Tibial nerve (tissue), 4 donors: ENCODE measurements around the gene NCOA1. TPM values are rescaled to one million over a fixed set of nuclear protein-coding genes. Genes with fewer than 3 reads are reported as not detected.

Experiments used
- DNase-seq, 2 donors: peaks; one replicate each; pipeline ENCODE4 v3.0.0-alpha.2; 2019; ENCODE audit warnings: low spot score in 2 of 2
- H3K27ac ChIP-seq, 4 donors: fragments of 200-600 bp; sonication (generic) in 3 of 4; one replicate each; pipeline ENCODE4 v1.5.1; 2017 to 2019; ENCODE audit warnings: mild to moderate bottlenecking in 1 of 4
- H3K27me3 ChIP-seq, 2 donors: fragments of 200-600 bp; sonication (generic) in 1 of 2; one replicate each; pipeline versions ENCODE4 v1.5.1 to v1.6.0; 2017 to 2019
- H3K36me3 ChIP-seq, 3 donors: fragments of 200-600 bp; sonication (generic); one replicate each; pipeline ENCODE4 v1.5.1; 2018 to 2019
- H3K4me1 ChIP-seq, 4 donors: fragments of 200-600 bp; sonication (generic) in 3 of 4; one replicate each; pipeline ENCODE4 v1.5.1; 2017 to 2019
- H3K4me3 ChIP-seq, 4 donors: fragments of 200-600 bp; sonication (generic) in 3 of 4; one replicate each; pipeline ENCODE4 v1.5.1; 2017 to 2019; ENCODE audit warnings: mild to moderate bottlenecking in 1 of 4, moderate library complexity in 1 of 4
- H3K9me3 ChIP-seq, 4 donors: fragments of 200-600 bp; sonication (generic) in 3 of 4; one replicate each; pipeline ENCODE4 v1.5.1; 2017 to 2019
- EP300 ChIP-seq, 2 donors: sonication (generic); formaldehyde crosslinking; IDR thresholded peaks; one replicate each; pipeline ENCODE4 v1.6.1; 2017; ENCODE audit warnings: antibody characterized with exemption in 2 of 2, mild to moderate bottlenecking in 1 of 2
- POLR2A ChIP-seq, 2 donors: fragments of 450-650 bp; IDR thresholded peaks; one replicate each; pipeline ENCODE4 v1.6.1; 2017; ENCODE audit warnings: antibody characterized with exemption in 2 of 2, mild to moderate bottlenecking in 2 of 2, moderate library complexity in 2 of 2
- WGBS, 2 donors: methylation state at CpG; one replicate each; pipeline ENCODE4 v1.1.5; 2018; 5-methylcytosine and 5-hydroxymethylcytosine counted together
- total RNA-seq, 4 donors: library from RNA; depleted of rRNA; stranded (reverse); fragments of >200 nt; gene quantifications; one replicate each; pipeline ENCODE4 v1.1.0, GENCODE V29; 2016
- TF ChIP-seq, protein P1 (sequence below), 5 experiments: fragments of 200-600 bp in 3 of 5; fragments of 450-650 bp in 2 of 5; sonication (generic) in 3 of 5; IDR thresholded peaks; one replicate each; pipeline ENCODE4 v1.5.1; 2016 to 2019; ENCODE audit warnings: antibody characterized with exemption in 5 of 5, mild to moderate bottlenecking in 3 of 5, moderate library complexity in 2 of 5

Gene NCOA1
- total RNA-seq, 4 donors from 2014 or later, result 57.0 to 78.9 (median 59.3) TPM

GRCh38 chr2:24771061-24771460 is 280.0 kb downstream of the NCOA1 start:
- no peaks in the 10 kb centered on the region for H3K9me3 ChIP-seq
- H3K4me3 ChIP-seq, result no peak overlapping the region
- 67 to 80% methylated on average over 5 of the region's 5 CpGs for WGBS, 2 donors
- DNase-seq, result no peak
- H3K4me1 ChIP-seq, result peaks cover 0 to 17% (median 0%) of the 10 kb centered on the region in 4 donors
- peaks cover 0 to 24% (median 0%) of the 10 kb centered on the region in 3 donors for H3K36me3 ChIP-seq
- H3K27ac ChIP-seq, result no peak overlapping the region
- TF ChIP-seq, protein P1, sequence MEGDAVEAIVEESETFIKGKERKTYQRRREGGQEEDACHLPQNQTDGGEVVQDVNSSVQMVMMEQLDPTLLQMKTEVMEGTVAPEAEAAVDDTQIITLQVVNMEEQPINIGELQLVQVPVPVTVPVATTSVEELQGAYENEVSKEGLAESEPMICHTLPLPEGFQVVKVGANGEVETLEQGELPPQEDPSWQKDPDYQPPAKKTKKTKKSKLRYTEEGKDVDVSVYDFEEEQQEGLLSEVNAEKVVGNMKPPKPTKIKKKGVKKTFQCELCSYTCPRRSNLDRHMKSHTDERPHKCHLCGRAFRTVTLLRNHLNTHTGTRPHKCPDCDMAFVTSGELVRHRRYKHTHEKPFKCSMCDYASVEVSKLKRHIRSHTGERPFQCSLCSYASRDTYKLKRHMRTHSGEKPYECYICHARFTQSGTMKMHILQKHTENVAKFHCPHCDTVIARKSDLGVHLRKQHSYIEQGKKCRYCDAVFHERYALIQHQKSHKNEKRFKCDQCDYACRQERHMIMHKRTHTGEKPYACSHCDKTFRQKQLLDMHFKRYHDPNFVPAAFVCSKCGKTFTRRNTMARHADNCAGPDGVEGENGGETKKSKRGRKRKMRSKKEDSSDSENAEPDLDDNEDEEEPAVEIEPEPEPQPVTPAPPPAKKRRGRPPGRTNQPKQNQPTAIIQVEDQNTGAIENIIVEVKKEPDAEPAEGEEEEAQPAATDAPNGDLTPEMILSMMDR (IDR thresholded peaks at IDR 0.05), result no peak
- TF ChIP-seq POLR2A (IDR thresholded peaks at IDR 0.05) (no peak), EP300 (IDR thresholded peaks at IDR 0.05) (no peak)
- H3K27me3 ChIP-seq, result no peaks in the 10 kb centered on the region

DNA sequence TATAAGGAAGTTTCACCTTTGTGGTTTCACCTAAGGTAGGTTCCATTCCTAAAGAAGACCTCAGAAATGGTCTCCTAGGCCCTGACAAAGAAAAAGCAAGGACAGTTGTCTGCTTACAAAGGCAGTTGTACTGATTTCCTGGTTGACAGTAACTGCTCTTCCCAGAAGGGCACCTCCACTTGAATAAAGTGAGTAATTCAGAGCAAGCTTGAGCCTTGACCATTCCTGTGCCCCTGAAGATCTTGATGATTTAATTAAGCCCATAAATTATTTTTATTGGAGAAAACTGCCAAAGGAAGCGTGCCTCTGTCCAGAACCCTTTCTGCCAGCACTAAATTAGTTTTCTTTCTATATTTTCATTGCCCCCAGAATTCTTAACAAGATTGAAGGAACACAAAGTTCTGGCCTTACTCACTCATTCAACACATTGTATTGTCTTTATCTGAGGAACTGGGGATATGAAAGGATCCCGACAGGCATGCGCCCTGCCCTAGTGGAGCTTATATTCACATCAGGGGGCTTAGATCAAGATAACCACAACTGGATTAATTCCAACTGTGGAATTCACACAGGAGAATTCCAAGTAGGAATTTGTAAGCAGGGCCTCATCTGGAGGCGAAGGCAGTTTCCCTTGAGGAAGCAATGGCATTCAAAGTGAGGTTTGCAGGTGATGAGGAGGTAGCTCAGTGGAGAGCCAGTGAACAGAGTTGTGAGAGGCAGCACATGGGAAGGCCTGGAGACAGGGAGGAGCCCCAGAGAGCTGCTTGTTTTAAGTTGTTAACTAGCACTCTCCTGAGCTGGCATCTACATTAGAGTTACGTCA is 280.9 kb downstream of the NCOA1 start:
- 71 to 82% methylated on average over 5 of the region's 5 CpGs for WGBS, 2 donors

GRCh38 chr2:24774373-24774772 is 283.3 kb downstream of the NCOA1 start:
- Histone ChIP-seq H3K4me1 (no peaks in the 10 kb centered on the region), H3K27me3 (no peaks in the 10 kb centered on the region), H3K36me3 (peaks cover 0 to 16% (median 0%) of the 10 kb centered on the region in 3 donors), H3K27ac (no peak overlapping the region), H3K9me3 (no peaks in the 10 kb centered on the region), H3K4me3 (no peak overlapping the region)
- TF ChIP-seq, protein P1 (IDR thresholded peaks at IDR 0.05), result no peak
- TF ChIP-seq EP300 (IDR thresholded peaks at IDR 0.05) (no peak), POLR2A (IDR thresholded peaks at IDR 0.05) (no peak)
- no peak for DNase-seq
- 47 to 56% methylated on average over 3 of the region's 3 CpGs for WGBS, 2 donors

More for the DNA sequence above, 280.9 kb downstream of the NCOA1 start:
- Histone ChIP-seq H3K27me3 (no peaks in the 10 kb centered on the region), H3K4me1 (peaks cover 0 to 9% (median 0%) of the 10 kb centered on the region in 4 donors), H3K9me3 (no peaks in the 10 kb centered on the region), H3K4me3 (no peak overlapping the region), H3K36me3 (peaks cover 0 to 23% (median 0%) of the 10 kb centered on the region in 3 donors), H3K27ac (no peak overlapping the region)
- no peak for DNase-seq
- TF ChIP-seq POLR2A (IDR thresholded peaks at IDR 0.05) (no peak), EP300 (IDR thresholded peaks at IDR 0.05) (no peak)
- TF ChIP-seq, protein P1 (IDR thresholded peaks at IDR 0.05), result no peak

DNA sequence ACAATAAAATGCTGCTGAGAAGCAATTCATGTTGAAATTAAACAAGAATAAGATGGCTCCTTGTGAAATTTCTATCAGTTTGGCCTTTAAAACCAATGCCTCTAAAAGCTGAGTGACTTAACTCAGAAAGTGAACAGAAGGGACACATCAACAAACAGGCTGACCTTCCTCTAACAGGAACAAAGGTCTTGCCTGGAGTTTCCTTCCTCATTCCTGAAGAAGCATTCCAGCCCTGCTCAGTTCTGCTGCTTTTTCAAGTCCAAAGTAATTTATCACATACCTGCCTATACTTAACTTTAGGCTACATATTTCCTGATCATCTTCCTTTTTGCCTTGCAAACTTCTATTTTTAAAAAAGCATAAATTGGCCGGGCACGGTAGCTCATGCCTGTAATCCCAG is 288.1 kb downstream of the NCOA1 start:
- no peaks in the 10 kb centered on the region for H3K27me3 ChIP-seq
- H3K27ac ChIP-seq, result no peak overlapping the region
- no peaks in the 10 kb centered on the region for H3K4me1 ChIP-seq
- no peak overlapping the region for H3K4me3 ChIP-seq
- no peaks in the 10 kb centered on the region for H3K9me3 ChIP-seq
- TF ChIP-seq EP300 (IDR thresholded peaks at IDR 0.05), result no peak
- TF ChIP-seq POLR2A (IDR thresholded peaks at IDR 0.05), result no peak
- TF ChIP-seq, protein P1 (IDR thresholded peaks at IDR 0.05), result no peak
- DNase-seq, result no peak
- no peaks in the 10 kb centered on the region for H3K36me3 ChIP-seq
- 71 to 75% methylated on average over 2 of the region's 2 CpGs for WGBS, 2 donors

- 59% methylated on average over 3 of the region's 3 CpGs for WGBS, 2 donors
- no peaks in the 10 kb centered on the region for H3K27me3 ChIP-seq
- TF ChIP-seq POLR2A (IDR thresholded peaks at IDR 0.05) (no peak), EP300 (IDR thresholded peaks at IDR 0.05) (no peak)
- TF ChIP-seq, protein P1 (IDR thresholded peaks at IDR 0.05), result no peak
- no peaks in the 10 kb centered on the region for H3K36me3 ChIP-seq
- H3K4me3 ChIP-seq, result no peak overlapping the region
- no peaks in the 10 kb centered on the region for H3K4me1 ChIP-seq
- no peak for DNase-seq
- no peak overlapping the region for H3K27ac ChIP-seq
- H3K9me3 ChIP-seq, result no peaks in the 10 kb centered on the region
Observed at GRCh38 chr2:24783641-24784040, 292.6 kb downstream of the NCOA1 start.
